ENCODE measurements around the gene TNC.

DNA sequence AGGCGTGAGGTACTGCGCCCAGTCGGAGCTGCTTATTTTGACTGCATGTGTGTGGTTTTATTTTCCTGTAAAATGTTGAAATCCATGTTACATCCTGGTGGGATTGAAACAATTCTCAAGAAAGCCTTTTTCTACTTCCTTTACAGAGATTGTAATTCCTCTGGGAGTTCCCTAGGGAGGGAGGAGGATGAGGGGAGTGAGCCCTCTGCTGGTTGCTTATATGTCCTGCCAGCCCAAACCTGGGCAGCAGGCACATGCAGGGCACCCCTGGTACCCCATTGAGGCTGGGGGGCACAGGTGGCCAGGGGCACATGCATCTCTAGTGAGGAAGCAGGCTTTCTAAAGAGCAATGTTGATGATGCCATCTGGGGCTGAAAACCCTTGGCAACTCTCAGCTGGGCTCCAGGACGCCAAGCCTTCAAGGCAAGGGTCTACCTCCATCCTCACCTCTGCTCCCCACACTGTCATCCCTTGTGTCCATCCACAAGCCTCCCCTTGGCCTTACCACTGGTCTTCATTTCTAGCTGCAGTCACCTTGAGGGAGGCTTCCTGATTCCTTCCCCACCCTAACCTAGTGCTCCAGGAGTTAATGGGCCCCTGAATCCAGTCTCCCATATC, 102.8 kb downstream of the TNC start:
- TF ChIP-seq, protein P1, sequence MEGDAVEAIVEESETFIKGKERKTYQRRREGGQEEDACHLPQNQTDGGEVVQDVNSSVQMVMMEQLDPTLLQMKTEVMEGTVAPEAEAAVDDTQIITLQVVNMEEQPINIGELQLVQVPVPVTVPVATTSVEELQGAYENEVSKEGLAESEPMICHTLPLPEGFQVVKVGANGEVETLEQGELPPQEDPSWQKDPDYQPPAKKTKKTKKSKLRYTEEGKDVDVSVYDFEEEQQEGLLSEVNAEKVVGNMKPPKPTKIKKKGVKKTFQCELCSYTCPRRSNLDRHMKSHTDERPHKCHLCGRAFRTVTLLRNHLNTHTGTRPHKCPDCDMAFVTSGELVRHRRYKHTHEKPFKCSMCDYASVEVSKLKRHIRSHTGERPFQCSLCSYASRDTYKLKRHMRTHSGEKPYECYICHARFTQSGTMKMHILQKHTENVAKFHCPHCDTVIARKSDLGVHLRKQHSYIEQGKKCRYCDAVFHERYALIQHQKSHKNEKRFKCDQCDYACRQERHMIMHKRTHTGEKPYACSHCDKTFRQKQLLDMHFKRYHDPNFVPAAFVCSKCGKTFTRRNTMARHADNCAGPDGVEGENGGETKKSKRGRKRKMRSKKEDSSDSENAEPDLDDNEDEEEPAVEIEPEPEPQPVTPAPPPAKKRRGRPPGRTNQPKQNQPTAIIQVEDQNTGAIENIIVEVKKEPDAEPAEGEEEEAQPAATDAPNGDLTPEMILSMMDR (IDR thresholded peaks at IDR 0.05) = no peak
- TF ChIP-seq EP300 (IDR thresholded peaks at IDR 0.05) = no peak
